ENCODE data around the gene TRIM61.

TRIM61 gene

GRCh38 chr4:165013691-165014090, 36.2 kb upstream of the TRIM61 start:
- no peaks in the 10 kb centered on the region for H3K27me3 ChIP-seq (ENCODE audit: insufficient read depth, low read length, poor library complexity, severe bottlenecking)
- no peak overlapping the region for H3K9ac ChIP-seq (ENCODE audit: low read depth, low read length, poor library complexity, severe bottlenecking)
- no peak for TF ChIP-seq CTCF (conservative IDR thresholded peaks at IDR 0.05; ENCODE audit: low read length)
- TF ChIP-seq EZH2phosphoT487 (IDR thresholded peaks at IDR 0.05; ENCODE audit: borderline replicate concordance), result no peak
- no peak overlapping the region for H3K4me3 ChIP-seq (ENCODE audit: low read length, poor library complexity, severe bottlenecking)
- H3F3A ChIP-seq (ENCODE audit: low read depth), result no peaks in the 10 kb centered on the region
- no peaks in the 10 kb centered on the region for H3K36me3 ChIP-seq (ENCODE audit: insufficient read depth, low read length)
- no peaks in the 10 kb centered on the region for H3K79me2 ChIP-seq (ENCODE audit: insufficient read depth, low read length)
- no peaks in the 10 kb centered on the region for H3K4me1 ChIP-seq (ENCODE audit: insufficient read depth, low read length, poor library complexity, severe bottlenecking)
- no peak overlapping the region for H2AFZ ChIP-seq (ENCODE audit: low read length)
- no peaks in the 10 kb centered on the region for H4K20me1 ChIP-seq (ENCODE audit: insufficient read depth, low read length, poor library complexity, severe bottlenecking)
- H3K9me3 ChIP-seq (ENCODE audit: insufficient read depth, low read depth, low read length), result no peaks in the 10 kb centered on the region
- no peaks in the 10 kb centered on the region for H3K9me2 ChIP-seq (replicated peaks; ENCODE audit: low read depth, low read length)
- no peak overlapping the region for H3K4me2 ChIP-seq (ENCODE audit: low read depth, low read length, poor library complexity, severe bottlenecking)

GRCh38 chr4:165011403-165011802, 33.9 kb upstream of the TRIM61 start:
- Histone ChIP-seq H3K4me2 (ENCODE audit: low read depth, low read length, poor library complexity, severe bottlenecking) (no peak overlapping the region), H3K4me1 (ENCODE audit: insufficient read depth, low read length, poor library complexity, severe bottlenecking) (no peaks in the 10 kb centered on the region), H3K27me3 (ENCODE audit: insufficient read depth, low read length, poor library complexity, severe bottlenecking) (no peaks in the 10 kb centered on the region)

GRCh38 chr4:165010991-165011390, 33.5 kb upstream of the TRIM61 start:
- Histone ChIP-seq H3K27me3 (ENCODE audit: insufficient read depth, low read length, poor library complexity, severe bottlenecking) (no peaks in the 10 kb centered on the region), H4K20me1 (ENCODE audit: insufficient read depth, low read length, poor library complexity, severe bottlenecking) (no peaks in the 10 kb centered on the region), H2AFZ (ENCODE audit: low read length) (no peak overlapping the region), H3K9me2 (replicated peaks; ENCODE audit: low read depth, low read length) (no peaks in the 10 kb centered on the region), H3F3A (ENCODE audit: low read depth) (no peaks in the 10 kb centered on the region), H3K9ac (ENCODE audit: low read depth, low read length, poor library complexity, severe bottlenecking) (no peak overlapping the region), H3K9me3 (ENCODE audit: insufficient read depth, low read depth, low read length) (no peaks in the 10 kb centered on the region), H3K4me2 (ENCODE audit: low read depth, low read length, poor library complexity, severe bottlenecking) (no peak overlapping the region), H3K4me1 (ENCODE audit: insufficient read depth, low read length, poor library complexity, severe bottlenecking) (no peaks in the 10 kb centered on the region), H3K4me3 (ENCODE audit: low read length, poor library complexity, severe bottlenecking) (no peak overlapping the region), H3K79me2 (ENCODE audit: insufficient read depth, low read length) (no peaks in the 10 kb centered on the region), H3K36me3 (ENCODE audit: insufficient read depth, low read length) (no peaks in the 10 kb centered on the region)
- TF ChIP-seq EZH2phosphoT487 (IDR thresholded peaks at IDR 0.05; ENCODE audit: borderline replicate concordance), result no peak
- no peak for TF ChIP-seq CTCF (conservative IDR thresholded peaks at IDR 0.05; ENCODE audit: low read length)

More at GRCh38 chr4:165011403-165011802, 33.9 kb upstream of the TRIM61 start:
- Histone ChIP-seq H3K36me3 (ENCODE audit: insufficient read depth, low read length) (no peaks in the 10 kb centered on the region), H3F3A (ENCODE audit: low read depth) (no peaks in the 10 kb centered on the region), H3K9me3 (ENCODE audit: insufficient read depth, low read depth, low read length) (no peaks in the 10 kb centered on the region), H3K4me3 (ENCODE audit: low read length, poor library complexity, severe bottlenecking) (no peak overlapping the region), H3K79me2 (ENCODE audit: insufficient read depth, low read length) (no peaks in the 10 kb centered on the region), H3K9ac (ENCODE audit: low read depth, low read length, poor library complexity, severe bottlenecking) (no peak overlapping the region), H4K20me1 (ENCODE audit: insufficient read depth, low read length, poor library complexity, severe bottlenecking) (no peaks in the 10 kb centered on the region), H3K9me2 (replicated peaks; ENCODE audit: low read depth, low read length) (no peaks in the 10 kb centered on the region), H2AFZ (ENCODE audit: low read length) (no peak overlapping the region)
- TF ChIP-seq EZH2phosphoT487 (IDR thresholded peaks at IDR 0.05; ENCODE audit: borderline replicate concordance) (no peak), CTCF (conservative IDR thresholded peaks at IDR 0.05; ENCODE audit: low read length) (no peak)

All from Loucy (cell line).